ENCODE results near the gene GSKIP.
A peak's percentile ranks its signal among the peaks of the same experiment; 100 is the strongest.

The GSKIP gene

DNA sequence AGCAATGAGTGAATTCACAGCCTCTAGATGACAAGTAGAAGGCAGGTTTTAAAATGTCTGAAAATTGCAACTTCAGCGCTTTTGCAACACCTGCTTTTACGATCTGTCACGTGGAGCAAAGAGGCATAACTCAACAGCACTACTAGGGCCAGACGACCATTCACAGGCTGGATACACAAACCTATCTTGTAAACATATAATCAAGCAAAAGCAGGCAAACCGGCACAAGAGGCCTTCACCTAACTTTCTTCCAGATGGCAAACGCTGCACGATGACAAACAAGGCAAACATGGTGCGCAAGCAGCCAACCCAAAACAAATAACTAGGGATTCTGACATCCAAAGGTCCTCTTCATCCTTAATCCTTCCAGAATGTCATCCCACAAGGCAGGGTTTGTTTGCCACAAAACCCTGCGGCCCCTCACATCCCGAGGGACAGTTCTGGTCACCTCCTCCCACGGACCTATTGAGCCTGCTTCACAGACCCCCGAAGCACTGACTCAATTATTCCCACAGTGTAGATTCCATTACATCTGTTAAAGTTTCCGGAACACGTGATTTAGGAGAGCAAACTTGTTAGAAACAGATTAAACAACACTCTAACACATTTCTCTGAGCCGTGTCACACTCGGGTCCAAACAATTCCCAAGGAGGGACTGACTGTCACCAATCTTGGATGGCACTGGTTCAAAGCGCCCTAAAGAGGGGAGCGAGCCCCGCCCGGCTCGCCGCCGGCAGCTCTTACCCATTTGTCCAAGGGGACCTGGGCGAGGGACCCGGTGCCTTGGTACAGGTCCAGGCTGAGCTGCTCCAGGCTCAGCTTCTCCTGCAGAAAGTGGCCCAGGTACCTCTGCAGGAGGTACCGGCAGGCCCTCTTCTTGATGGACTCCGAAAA, 1.0 kb upstream of the GSKIP start:
- H3K4me1 Mint-ChIP-seq (ENCODE audit: low read depth): peaks cover 56% of the 10 kb centered on the region
- peak overlapping the region; percentile 93 for H3K27ac Mint-ChIP-seq
- no peaks in the 10 kb centered on the region for H3K27me3 Mint-ChIP-seq
- no peaks in the 10 kb centered on the region for H3K9me3 Mint-ChIP-seq
- H3K36me3 Mint-ChIP-seq (ENCODE audit: low read depth): peaks cover 18% of the 10 kb centered on the region
- peak overlapping the region; percentile 90 for H3K4me3 Mint-ChIP-seq

DNA sequence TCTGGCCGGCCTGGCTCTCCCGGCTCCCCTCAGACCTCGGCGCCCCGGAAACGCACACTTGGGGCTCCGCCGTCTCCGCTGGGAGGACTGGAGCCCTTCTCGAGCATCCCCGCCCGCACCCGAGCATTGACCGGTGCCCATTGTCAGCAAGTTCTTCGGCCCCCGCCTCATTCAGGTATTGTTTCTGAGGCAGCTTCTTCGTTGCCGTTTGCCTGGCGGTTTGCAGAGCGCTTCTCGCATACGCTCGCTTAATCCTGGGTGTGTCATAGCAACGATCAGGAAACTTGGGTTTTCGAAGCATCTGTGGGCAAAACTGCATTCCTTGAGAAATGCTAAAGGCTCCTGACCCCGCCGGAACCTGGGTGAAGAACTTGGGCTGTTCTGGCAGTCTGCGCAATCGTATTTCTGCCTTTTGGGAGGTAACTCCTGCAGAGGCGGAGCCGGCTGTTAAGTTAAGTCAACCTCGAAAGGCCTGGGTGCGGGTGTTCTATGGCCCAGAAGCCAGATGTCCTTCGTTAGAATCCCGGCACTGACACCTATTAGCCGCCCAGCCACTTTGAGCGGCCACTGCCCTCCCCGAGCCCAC, 518 bp downstream of the GSKIP start:
- Mint-ChIP-seq H3K9me3 (no peaks in the 10 kb centered on the region), H3K4me1 (ENCODE audit: low read depth) (peaks cover 54% of the 10 kb centered on the region), H3K36me3 (ENCODE audit: low read depth) (peaks cover 18% of the 10 kb centered on the region), H3K4me3 (peak overlapping the region; percentile 90), H3K27me3 (no peaks in the 10 kb centered on the region), H3K27ac (peak overlapping the region; percentile 38)

DNA sequence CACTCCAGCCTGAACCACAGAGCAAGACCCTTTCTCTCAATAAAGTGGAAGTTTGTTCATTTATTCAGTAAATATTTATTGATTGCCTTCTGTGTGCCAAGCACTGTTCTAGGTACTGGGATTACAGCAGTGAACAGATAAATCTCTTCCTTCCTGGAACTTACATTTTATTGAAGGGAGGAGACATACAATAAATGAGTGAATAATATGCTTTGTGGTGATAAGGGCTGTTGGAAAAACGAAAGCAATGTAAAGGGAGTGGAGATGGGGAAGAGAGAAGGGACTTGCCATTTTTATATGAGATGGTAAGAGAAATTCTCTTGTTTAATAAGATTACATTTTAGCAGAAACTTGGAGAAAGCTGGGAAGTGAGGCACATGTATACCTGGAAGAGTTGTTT, 1.6 kb downstream of the GSKIP start:
- Mint-ChIP-seq H3K27ac (no peak overlapping the region), H3K36me3 (ENCODE audit: low read depth) (peaks cover 21% of the 10 kb centered on the region), H3K4me3 (peak overlapping the region; percentile 90), H3K27me3 (no peaks in the 10 kb centered on the region), H3K4me1 (ENCODE audit: low read depth) (peaks cover 43% of the 10 kb centered on the region), H3K9me3 (no peaks in the 10 kb centered on the region)

DNA sequence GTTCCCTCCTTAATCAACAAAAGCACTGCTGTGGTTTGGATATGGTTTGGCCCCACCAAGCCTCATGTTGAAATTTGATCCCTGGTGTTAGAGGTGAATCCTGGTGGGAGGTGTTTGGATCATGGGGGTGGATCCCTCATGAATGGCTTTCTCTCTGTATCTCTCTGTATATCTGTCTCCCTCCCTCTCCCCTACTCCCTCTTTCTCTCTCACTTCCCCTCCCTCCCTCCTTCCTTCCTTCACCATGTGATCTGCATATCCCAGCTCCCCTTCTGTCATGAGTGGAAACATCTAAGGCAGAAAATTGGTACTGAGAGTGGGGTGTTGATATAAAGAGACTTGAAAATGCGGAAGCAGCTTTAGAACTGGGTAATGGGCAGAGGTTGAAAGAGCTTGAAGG, 5.2 kb downstream of the GSKIP start:
- Mint-ChIP-seq H3K9me3 (no peaks in the 10 kb centered on the region), H3K27me3 (no peaks in the 10 kb centered on the region), H3K36me3 (ENCODE audit: low read depth) (peaks cover 14% of the 10 kb centered on the region), H3K4me1 (ENCODE audit: low read depth) (peaks cover 19% of the 10 kb centered on the region), H3K4me3 (no peak overlapping the region), H3K27ac (no peak overlapping the region)

DNA sequence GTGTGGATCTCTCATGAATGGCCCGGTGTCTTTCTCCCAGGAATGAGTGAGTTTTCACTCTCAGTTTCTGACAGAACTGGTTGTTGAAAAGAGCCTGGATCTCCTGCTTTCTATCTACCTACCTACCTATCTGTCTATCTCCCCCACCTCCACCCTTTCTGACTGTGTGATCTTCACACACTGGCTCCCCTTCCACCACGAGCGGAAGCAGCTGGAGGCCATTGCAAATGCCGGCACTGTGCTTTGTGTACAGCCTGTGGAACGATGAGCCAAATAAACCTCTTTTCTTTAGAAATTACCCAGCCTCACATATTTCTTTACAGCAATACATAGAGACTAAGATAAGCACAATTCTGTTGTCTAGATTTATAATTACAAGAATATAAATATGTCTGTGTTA, 7.2 kb downstream of the GSKIP start:
- Mint-ChIP-seq H3K36me3 (ENCODE audit: low read depth) (peaks cover 24% of the 10 kb centered on the region), H3K4me3 (no peak overlapping the region), H3K27ac (no peak overlapping the region), H3K27me3 (no peaks in the 10 kb centered on the region), H3K4me1 (ENCODE audit: low read depth) (peaks cover 4% of the 10 kb centered on the region), H3K9me3 (no peaks in the 10 kb centered on the region)

DNA sequence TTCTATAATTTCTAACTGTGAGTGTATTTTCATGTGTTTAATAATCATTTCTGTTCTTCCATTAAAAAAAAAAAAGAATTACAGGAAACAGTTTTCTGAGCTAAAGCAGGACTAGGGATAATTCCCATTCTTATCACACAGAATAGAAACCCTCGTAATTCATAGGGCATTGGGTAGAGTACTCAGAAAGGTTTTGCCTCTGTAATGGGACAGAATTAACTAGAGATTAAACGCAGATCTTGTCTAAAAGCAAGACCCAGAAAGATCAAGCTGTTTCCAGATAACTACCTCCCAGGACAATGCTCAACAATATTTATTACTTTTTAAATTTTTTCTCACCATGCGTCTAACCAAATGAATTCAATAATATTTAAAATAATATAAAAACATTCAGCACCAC, 10.2 kb downstream of the GSKIP start:
- Mint-ChIP-seq H3K4me3 (no peak overlapping the region), H3K36me3 (ENCODE audit: low read depth) (peaks cover 27% of the 10 kb centered on the region), H3K4me1 (ENCODE audit: low read depth) (peaks cover 2% of the 10 kb centered on the region), H3K9me3 (no peaks in the 10 kb centered on the region), H3K27ac (no peak overlapping the region), H3K27me3 (no peaks in the 10 kb centered on the region)

DNA sequence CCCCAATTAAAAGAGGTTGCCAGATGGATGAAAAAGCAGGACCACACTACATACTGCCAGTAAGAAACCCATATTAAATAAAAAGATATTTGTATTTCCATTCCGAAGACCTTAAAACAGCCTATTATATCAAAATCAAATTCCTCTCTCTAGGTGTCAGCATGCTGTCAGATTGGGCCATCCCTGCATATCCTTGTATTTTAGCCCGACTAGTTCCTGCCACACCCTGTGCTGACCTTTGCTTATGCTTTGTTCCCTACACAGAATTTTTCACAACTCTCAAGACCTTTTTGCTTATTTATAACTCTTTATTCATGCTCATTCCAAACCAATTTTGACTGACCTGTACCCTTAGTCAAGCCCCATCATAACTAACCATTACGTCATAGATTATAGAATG, 12.8 kb downstream of the GSKIP start:
- H3K4me3 Mint-ChIP-seq: no peak overlapping the region
- peaks cover 20% of the 10 kb centered on the region for H3K36me3 Mint-ChIP-seq (ENCODE audit: low read depth)
- H3K4me1 Mint-ChIP-seq (ENCODE audit: low read depth): peaks cover 8% of the 10 kb centered on the region
- no peaks in the 10 kb centered on the region for H3K27me3 Mint-ChIP-seq
- no peaks in the 10 kb centered on the region for H3K9me3 Mint-ChIP-seq
- H3K27ac Mint-ChIP-seq: no peak overlapping the region

DNA sequence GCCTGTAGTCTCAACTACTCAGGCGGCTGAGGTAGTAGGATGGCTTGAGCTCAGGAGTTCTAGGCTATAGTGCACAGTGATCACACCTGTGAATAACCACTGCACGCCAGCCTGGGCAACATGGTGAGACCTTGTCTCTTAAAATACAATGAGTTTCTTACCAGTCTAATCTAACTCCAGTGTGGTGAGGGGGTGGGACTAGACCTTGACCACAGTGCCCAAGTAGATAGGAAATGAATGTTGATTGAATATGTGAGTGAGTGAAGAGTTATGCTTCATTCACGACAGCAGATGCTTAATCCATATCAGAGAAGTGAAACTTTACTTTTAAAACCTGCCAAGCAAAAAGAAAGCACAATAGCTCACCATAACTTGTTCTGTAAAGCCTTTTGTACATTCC, 17.4 kb downstream of the GSKIP start:
- Mint-ChIP-seq H3K27me3 (no peaks in the 10 kb centered on the region), H3K4me3 (no peak overlapping the region), H3K27ac (no peak overlapping the region)

DNA sequence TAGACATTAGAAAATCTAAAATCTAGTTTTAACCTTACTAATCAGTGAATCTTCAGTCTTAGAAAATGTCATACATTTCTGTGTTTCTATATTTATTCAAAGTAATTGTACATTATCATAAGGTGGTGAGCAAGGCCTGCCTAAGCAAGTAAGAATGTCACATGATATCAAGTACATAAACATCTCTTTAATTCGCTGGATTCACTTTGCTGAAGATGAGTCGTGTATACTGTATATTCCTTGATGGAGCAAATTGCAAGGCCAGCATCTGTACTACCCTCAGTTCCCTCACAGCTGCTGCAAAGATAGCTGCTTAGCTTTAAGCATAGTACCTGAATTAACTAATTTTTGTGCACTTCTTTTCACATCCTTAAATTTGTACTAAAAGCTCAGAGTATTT, 20.1 kb downstream of the GSKIP start:
- no peaks in the 10 kb centered on the region for H3K9me3 Mint-ChIP-seq
- peaks cover 8% of the 10 kb centered on the region for H3K4me1 Mint-ChIP-seq (ENCODE audit: low read depth)
- H3K36me3 Mint-ChIP-seq (ENCODE audit: low read depth): peaks cover 30% of the 10 kb centered on the region
- H3K27me3 Mint-ChIP-seq: no peaks in the 10 kb centered on the region
- no peak overlapping the region for H3K4me3 Mint-ChIP-seq
- no peak overlapping the region for H3K27ac Mint-ChIP-seq

More for the DNA sequence above, 17.4 kb downstream of the GSKIP start:
- peaks cover 8% of the 10 kb centered on the region for H3K4me1 Mint-ChIP-seq (ENCODE audit: low read depth)
- H3K36me3 Mint-ChIP-seq (ENCODE audit: low read depth): peaks cover 29% of the 10 kb centered on the region
- H3K9me3 Mint-ChIP-seq: no peaks in the 10 kb centered on the region

DNA sequence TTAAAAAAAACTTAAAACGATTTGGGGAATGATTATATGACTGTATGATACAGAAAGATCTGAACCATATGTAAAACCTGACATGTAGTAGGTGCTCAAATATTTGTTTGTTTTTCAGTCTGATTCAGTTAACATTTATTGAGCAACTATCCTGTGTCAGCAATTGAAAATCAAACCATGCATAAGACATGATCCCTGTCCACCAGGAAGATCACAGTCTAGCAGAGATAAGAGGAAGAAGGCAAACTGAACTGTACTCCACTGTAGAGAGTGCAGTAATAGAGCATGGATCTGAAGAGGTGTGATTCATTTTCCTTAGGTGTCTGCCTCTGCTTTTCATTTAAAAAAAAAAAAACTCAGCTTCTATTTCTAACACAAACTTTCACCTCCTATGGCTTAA, 20.7 kb downstream of the GSKIP start:
- H3K27ac Mint-ChIP-seq: no peak overlapping the region
- no peaks in the 10 kb centered on the region for H3K27me3 Mint-ChIP-seq
- H3K4me3 Mint-ChIP-seq: no peak overlapping the region
- H3K9me3 Mint-ChIP-seq: no peaks in the 10 kb centered on the region
- H3K36me3 Mint-ChIP-seq (ENCODE audit: low read depth): peaks cover 30% of the 10 kb centered on the region
- H3K4me1 Mint-ChIP-seq (ENCODE audit: low read depth): peaks cover 8% of the 10 kb centered on the region

DNA sequence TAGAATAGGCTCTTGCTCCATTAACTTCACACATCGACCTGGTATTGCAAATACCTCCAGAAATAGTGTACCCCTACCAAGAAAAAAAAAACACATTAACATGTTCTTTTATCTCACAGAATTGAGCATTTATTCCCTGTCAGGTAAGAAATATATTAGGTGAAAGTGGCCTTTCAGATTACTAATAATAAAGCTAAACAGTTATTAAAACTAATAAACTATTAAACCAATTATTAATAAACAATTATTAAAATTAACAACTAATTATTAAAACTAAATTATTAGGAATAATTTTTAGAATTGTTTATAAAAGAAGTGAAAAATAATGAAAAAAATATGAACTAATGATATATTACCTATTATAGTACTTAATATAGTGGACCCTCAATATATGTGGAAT, 21.4 kb downstream of the GSKIP start:
- no peak overlapping the region for H3K4me3 Mint-ChIP-seq
- peaks cover 8% of the 10 kb centered on the region for H3K4me1 Mint-ChIP-seq (ENCODE audit: low read depth)
- peaks cover 30% of the 10 kb centered on the region for H3K36me3 Mint-ChIP-seq (ENCODE audit: low read depth)
- no peaks in the 10 kb centered on the region for H3K9me3 Mint-ChIP-seq
- peaks cover under 1% of the 10 kb centered on the region for H3K27me3 Mint-ChIP-seq
- no peak overlapping the region for H3K27ac Mint-ChIP-seq

DNA sequence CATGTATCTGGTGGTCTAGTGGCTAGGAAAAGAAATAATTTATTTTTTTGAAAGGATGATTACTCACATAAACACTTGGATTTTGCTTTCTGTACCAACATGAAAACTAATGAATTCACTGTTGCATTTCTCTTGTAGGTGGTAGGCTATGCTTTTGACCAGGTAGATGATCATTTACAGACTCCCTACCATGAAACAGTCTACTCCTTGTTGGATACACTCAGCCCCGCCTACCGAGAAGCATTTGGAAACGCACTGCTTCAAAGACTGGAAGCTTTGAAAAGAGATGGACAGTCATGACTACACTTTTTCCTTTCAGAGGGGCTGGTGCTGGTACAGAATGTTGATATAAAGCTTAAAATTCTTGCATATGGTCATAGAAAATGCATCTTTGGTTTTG, 22.1 kb downstream of the GSKIP start:
- H3K9me3 Mint-ChIP-seq: no peaks in the 10 kb centered on the region
- H3K27ac Mint-ChIP-seq: no peak overlapping the region
- H3K27me3 Mint-ChIP-seq: peaks cover 5% of the 10 kb centered on the region
- peaks cover 6% of the 10 kb centered on the region for H3K4me1 Mint-ChIP-seq (ENCODE audit: low read depth)
- H3K36me3 Mint-ChIP-seq (ENCODE audit: low read depth): peaks cover 30% of the 10 kb centered on the region
- no peak overlapping the region for H3K4me3 Mint-ChIP-seq

DNA sequence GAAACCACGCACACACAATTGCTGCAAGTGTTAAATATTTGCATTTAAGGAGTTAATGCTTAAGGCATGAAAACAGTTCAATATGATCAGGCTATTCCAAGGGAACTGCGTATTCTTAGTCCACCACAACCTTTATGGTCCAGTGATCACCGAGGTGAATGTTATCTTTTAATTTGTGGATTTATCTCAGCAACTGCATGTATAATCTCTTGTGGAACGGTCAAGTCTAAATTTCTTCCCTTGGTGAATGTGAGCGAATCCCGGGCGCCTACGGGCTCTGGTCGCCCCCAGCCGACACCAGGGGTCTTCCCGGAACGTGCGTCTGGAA, 27.6 kb downstream of the GSKIP start:
- peak overlapping the region; percentile 86 for H3K4me3 Mint-ChIP-seq
- no peaks in the 10 kb centered on the region for H3K9me3 Mint-ChIP-seq
- H3K4me1 Mint-ChIP-seq (ENCODE audit: low read depth): peaks cover 12% of the 10 kb centered on the region
- H3K27me3 Mint-ChIP-seq: peaks cover 11% of the 10 kb centered on the region
- peaks cover 6% of the 10 kb centered on the region for H3K36me3 Mint-ChIP-seq (ENCODE audit: low read depth)
- peak overlapping the region; percentile 85 for H3K27ac Mint-ChIP-seq

DNA sequence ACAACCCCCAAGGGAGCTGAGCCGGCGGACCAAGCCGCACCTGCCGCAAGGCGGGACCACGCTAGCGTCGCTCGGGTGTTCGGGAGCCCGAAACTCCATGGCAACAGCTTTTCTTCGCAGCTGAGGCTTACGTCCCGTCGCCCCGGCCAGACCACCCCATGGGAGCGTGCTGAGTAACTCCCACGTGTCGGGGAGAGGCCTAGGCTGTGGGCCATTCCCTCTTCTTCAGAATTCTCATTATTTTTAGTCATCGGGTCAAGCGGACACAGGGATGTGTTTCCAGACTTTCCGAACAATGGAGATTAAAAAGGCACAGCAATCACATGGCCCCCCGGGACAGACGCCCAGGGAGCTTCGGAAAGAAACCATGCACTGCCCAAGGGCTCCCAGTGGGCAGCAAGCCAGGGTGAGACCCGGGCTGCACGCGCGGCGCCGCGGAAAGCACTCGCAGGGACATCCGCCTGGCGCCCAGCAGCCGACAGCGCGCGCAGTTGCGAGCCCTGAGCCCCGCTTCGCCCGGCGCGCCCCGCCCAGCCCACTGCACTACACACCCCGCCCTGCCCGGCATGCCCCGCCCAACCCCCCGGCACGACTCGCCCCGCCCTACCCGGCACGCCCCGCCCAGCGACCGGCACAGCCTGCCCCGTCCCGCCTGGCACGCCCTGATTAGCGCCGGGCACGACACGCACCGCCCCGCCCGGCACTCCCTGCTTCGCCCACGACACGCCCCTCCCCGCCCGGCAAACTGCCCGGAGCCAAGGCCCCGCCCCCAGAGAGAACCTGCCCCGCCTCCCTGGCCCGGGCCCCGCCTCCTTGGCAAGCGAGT, 28.2 kb downstream of the GSKIP start:
- Mint-ChIP-seq H3K36me3 (ENCODE audit: low read depth) (peaks cover 3% of the 10 kb centered on the region), H3K4me3 (peak overlapping the region; percentile 86), H3K27me3 (peaks cover 11% of the 10 kb centered on the region), H3K9me3 (no peaks in the 10 kb centered on the region), H3K27ac (peak overlapping the region; percentile 85), H3K4me1 (ENCODE audit: low read depth) (peaks cover 12% of the 10 kb centered on the region)

DNA sequence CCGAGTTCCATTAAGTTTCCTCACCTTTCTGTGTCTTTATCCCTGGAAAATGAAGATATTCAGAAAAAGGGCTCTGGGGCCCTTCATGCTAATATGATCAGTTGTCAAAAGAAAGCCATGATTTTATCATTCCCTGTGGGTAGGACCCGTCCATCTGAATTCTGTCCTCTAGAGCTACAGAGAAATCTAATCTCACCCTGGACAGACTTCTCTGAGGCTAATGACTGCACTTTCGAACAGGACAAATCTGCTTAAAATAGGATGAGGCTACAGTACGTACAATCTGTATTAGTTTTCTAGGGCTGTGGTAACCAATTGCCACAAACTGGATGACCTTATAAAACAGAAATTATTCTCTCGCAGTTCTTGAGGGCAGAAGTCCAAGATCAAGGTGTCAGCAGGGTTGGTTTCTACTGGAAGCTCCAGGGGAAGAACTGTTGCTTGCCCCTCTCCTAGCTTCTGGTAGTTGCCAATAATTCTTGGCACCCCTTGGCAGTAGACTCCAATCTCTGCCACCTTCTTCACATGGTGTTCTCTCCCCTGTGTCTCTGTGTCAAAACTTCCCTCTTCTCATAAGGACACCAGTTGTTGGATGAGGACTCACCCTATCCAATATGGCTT, 29.9 kb downstream of the GSKIP start:
- no peaks in the 10 kb centered on the region for H3K9me3 Mint-ChIP-seq
- no peaks in the 10 kb centered on the region for H3K36me3 Mint-ChIP-seq (ENCODE audit: low read depth)
- peak overlapping the region; percentile 77 for H3K4me3 Mint-ChIP-seq
- H3K27me3 Mint-ChIP-seq: peaks cover 15% of the 10 kb centered on the region
- H3K27ac Mint-ChIP-seq: no peak overlapping the region
- peaks cover 12% of the 10 kb centered on the region for H3K4me1 Mint-ChIP-seq (ENCODE audit: low read depth)

Data from stimulated activated naive CD8-positive, alpha-beta T cell treated with anti-CD3 and anti-CD28 coated beads, Interleukin-15, Interleukin-2, amounts not matched to agents 100 ng/mL and 50 ng/mL, for 24 hours (primary cell).